Measurements from ENCODE around the gene HMGXB3.

HMGXB3 gene

GRCh38 chr5:149999359-149999758 is 1.2 kb upstream of the HMGXB3 start:
- TF ChIP-seq CTCF (IDR thresholded peaks at IDR 0.05; ENCODE audit: low read depth, low read length, missing control alignments), result no peak
- in situ Hi-C loops (cut with HindIII; ENCODE audit: low sequenced_read_pairs), result loop anchor here (25.0 kb wide), 1 partner anchor 362 kb away; no protein-coding TSS in a partner anchor
- H3K4me3 ChIP-seq (ENCODE audit: low read depth, low read length), result peak overlapping the region; percentile 88
- no peak for DNase-seq (ENCODE audit: low read depth)

GRCh38 chr5:149999866-150000255 is 678 bp upstream of the HMGXB3 start:
- DNase-seq (ENCODE audit: low read depth), result no peak
- no peak for TF ChIP-seq CTCF (IDR thresholded peaks at IDR 0.05; ENCODE audit: low read depth, low read length, missing control alignments)
- H3K4me3 ChIP-seq (ENCODE audit: low read depth, low read length), result peak overlapping the region; percentile 88
- in situ Hi-C loops (cut with HindIII; ENCODE audit: low sequenced_read_pairs), result loop anchor here (10.0 to 25.0 kb wide), 2 partner anchors 55 to 363 kb away; partner anchors contain the start of gene PDE6A

GRCh38 chr5:150000990-150001659 is 586 bp downstream of the HMGXB3 start:
- no peak for DNase-seq (ENCODE audit: low read depth)
- in situ Hi-C loops (cut with HindIII; ENCODE audit: low sequenced_read_pairs), result loop anchor here (10.0 kb wide), 1 partner anchor 56 kb away; the partner anchor contains the start of gene PDE6A
- H3K4me3 ChIP-seq (ENCODE audit: low read depth, low read length), result peak overlapping the region; percentile 88
- TF ChIP-seq CTCF (IDR thresholded peaks at IDR 0.05; ENCODE audit: low read depth, low read length, missing control alignments), result no peak

- DNase-seq (ENCODE audit: low read depth), result peak; percentile 41
- in situ Hi-C loops (cut with HindIII; ENCODE audit: low sequenced_read_pairs), result loop anchor here (10.0 kb wide), 1 partner anchor 57 kb away; the partner anchor contains the start of gene PDE6A
- peak; percentile 79 for TF ChIP-seq CTCF (IDR thresholded peaks at IDR 0.05; ENCODE audit: low read depth, low read length, missing control alignments)
- H3K4me3 ChIP-seq (ENCODE audit: low read depth, low read length), result peak overlapping the region; percentile 88
Measured at GRCh38 chr5:150001660-150002486, 1.3 kb downstream of the HMGXB3 start.

GRCh38 chr5:150006318-150006717 is 5.8 kb downstream of the HMGXB3 start:
- in situ Hi-C loops (cut with HindIII; ENCODE audit: low sequenced_read_pairs), result loop anchor here (10.0 kb wide), 1 partner anchor 62 kb away; the partner anchor contains the start of gene PDE6A
- TF ChIP-seq CTCF (IDR thresholded peaks at IDR 0.05; ENCODE audit: low read depth, low read length, missing control alignments), result no peak
- H3K4me3 ChIP-seq (ENCODE audit: low read depth, low read length), result no peak overlapping the region
- DNase-seq (ENCODE audit: low read depth), result no peak

GRCh38 chr5:150007050-150007449 is 6.5 kb downstream of the HMGXB3 start:
- no peak for DNase-seq (ENCODE audit: low read depth)
- TF ChIP-seq CTCF (IDR thresholded peaks at IDR 0.05; ENCODE audit: low read depth, low read length, missing control alignments), result no peak
- H3K4me3 ChIP-seq (ENCODE audit: low read depth, low read length), result no peak overlapping the region
- in situ Hi-C loops (cut with HindIII; ENCODE audit: low sequenced_read_pairs), result loop anchor here (10.0 kb wide), 1 partner anchor 62 kb away; the partner anchor contains the start of gene PDE6A
